SU-DHL-6 (cell line): ENCODE measurements around the gene PLCB1.

Source experiments
- EZH2phosphoT487 ChIP-seq: fragments of 200-600 bp; sonication (generic), shearing (Covaris generic); conservative IDR thresholded peaks from 2 replicates; pipeline ENCODE4 v1.6.1; 2018; ENCODE audit warnings: mild to moderate bottlenecking, antibody characterized with exemption, low read length, moderate library complexity, mixed read lengths
- TF ChIP-seq, protein P1 (sequence below): fragments of 200-600 bp; sonication (generic); IDR thresholded peaks from one replicate; pipeline ENCODE4 v1.5.1; 2017; ENCODE audit warnings: antibody characterized with exemption, mild to moderate bottlenecking, low read length, moderate library complexity; ENCODE audit not compliant: insufficient read depth, poor library complexity, severe bottlenecking

DNA sequence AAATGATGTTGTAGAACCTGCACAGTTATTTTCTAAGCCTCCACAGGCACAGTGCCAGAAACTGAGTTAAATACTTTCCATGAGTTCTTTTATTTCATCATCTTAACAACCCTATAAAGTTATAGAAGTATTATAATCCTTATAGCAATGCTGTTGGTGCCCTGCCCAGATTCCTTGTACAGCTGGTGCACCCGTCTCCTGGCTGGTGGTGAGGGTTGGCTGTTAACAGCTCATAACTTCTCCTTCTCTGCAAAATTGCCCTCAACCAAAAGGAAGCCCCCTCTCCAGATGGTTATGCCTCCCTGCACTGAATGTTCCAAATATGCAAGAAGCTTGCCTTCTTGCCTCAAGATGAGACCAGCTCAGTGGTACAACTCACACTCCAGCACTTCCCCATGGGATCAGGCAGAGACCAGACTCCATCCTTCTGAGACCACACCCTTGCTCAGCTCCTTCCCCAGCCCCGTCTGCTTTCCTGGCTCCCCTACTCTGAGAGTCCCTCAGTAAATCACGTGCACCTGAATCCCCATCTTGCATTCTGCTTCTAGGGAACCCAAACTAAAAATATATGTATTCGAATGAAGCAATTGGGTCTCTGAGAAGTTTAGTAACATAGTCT is 632.4 kb downstream of the PLCB1 start:
- TF ChIP-seq, protein P1, sequence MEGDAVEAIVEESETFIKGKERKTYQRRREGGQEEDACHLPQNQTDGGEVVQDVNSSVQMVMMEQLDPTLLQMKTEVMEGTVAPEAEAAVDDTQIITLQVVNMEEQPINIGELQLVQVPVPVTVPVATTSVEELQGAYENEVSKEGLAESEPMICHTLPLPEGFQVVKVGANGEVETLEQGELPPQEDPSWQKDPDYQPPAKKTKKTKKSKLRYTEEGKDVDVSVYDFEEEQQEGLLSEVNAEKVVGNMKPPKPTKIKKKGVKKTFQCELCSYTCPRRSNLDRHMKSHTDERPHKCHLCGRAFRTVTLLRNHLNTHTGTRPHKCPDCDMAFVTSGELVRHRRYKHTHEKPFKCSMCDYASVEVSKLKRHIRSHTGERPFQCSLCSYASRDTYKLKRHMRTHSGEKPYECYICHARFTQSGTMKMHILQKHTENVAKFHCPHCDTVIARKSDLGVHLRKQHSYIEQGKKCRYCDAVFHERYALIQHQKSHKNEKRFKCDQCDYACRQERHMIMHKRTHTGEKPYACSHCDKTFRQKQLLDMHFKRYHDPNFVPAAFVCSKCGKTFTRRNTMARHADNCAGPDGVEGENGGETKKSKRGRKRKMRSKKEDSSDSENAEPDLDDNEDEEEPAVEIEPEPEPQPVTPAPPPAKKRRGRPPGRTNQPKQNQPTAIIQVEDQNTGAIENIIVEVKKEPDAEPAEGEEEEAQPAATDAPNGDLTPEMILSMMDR = no peak
- no peak for TF ChIP-seq EZH2phosphoT487
